ENCODE results near the gene EIF4G2.

Gene EIF4G2

GRCh38 chr11:10749476-10749875 is 59.2 kb downstream of the EIF4G2 start:
- H4K20me1 ChIP-seq (ENCODE audit: control insufficient read depth, insufficient read depth, low read depth, low read length) = no peaks in the 10 kb centered on the region
- peaks cover 14% of the 10 kb centered on the region for H3K4me1 ChIP-seq (ENCODE audit: control insufficient read depth, low read length)
- TF ChIP-seq CTCF (IDR thresholded peaks at IDR 0.05; ENCODE audit: low read depth, low read length, poor library complexity, severe bottlenecking) (no peak), EZH2phosphoT487 (IDR thresholded peaks at IDR 0.05; ENCODE audit: borderline replicate concordance, low read length) (no peak)
- peaks cover 23% of the 10 kb centered on the region for H3K36me3 ChIP-seq (ENCODE audit: control insufficient read depth, low read length)
- H3K9me3 ChIP-seq (ENCODE audit: control insufficient read depth, insufficient read depth, low read length) = no peaks in the 10 kb centered on the region
- no peaks in the 10 kb centered on the region for H3K27me3 ChIP-seq (ENCODE audit: control insufficient read depth, low read length)
- H3K4me3 ChIP-seq (ENCODE audit: low read length) = no peak overlapping the region
- no peak overlapping the region for H3K27ac ChIP-seq (ENCODE audit: low read depth, low read length)
- H3K4me2 ChIP-seq (ENCODE audit: low read length) = no peak overlapping the region
- H3K79me2 ChIP-seq (ENCODE audit: control insufficient read depth, low read length) = peaks cover 27% of the 10 kb centered on the region
- peaks cover 14% of the 10 kb centered on the region for H3F3A ChIP-seq (ENCODE audit: control insufficient read depth, insufficient read depth)
- no peaks in the 10 kb centered on the region for H3K9me2 ChIP-seq (replicated peaks; ENCODE audit: control insufficient read depth, low read length)

GRCh38 chr11:10747733-10748132 is 61.0 kb downstream of the EIF4G2 start:
- Histone ChIP-seq H3K4me3 (ENCODE audit: low read length) (no peak overlapping the region), H3K9me2 (replicated peaks; ENCODE audit: control insufficient read depth, low read length) (no peaks in the 10 kb centered on the region), H3K4me2 (ENCODE audit: low read length) (no peak overlapping the region), H3K79me2 (ENCODE audit: control insufficient read depth, low read length) (peaks cover 22% of the 10 kb centered on the region), H3F3A (ENCODE audit: control insufficient read depth, insufficient read depth) (peaks cover 14% of the 10 kb centered on the region), H3K27ac (ENCODE audit: low read depth, low read length) (no peak overlapping the region), H3K4me1 (ENCODE audit: control insufficient read depth, low read length) (peaks cover 14% of the 10 kb centered on the region), H3K27me3 (ENCODE audit: control insufficient read depth, low read length) (no peaks in the 10 kb centered on the region), H4K20me1 (ENCODE audit: control insufficient read depth, insufficient read depth, low read depth, low read length) (no peaks in the 10 kb centered on the region), H3K9me3 (ENCODE audit: control insufficient read depth, insufficient read depth, low read length) (no peaks in the 10 kb centered on the region), H3K36me3 (ENCODE audit: control insufficient read depth, low read length) (peaks cover 8% of the 10 kb centered on the region)
- TF ChIP-seq EZH2phosphoT487 (IDR thresholded peaks at IDR 0.05; ENCODE audit: borderline replicate concordance, low read length) = no peak
- no peak for TF ChIP-seq CTCF (IDR thresholded peaks at IDR 0.05; ENCODE audit: low read depth, low read length, poor library complexity, severe bottlenecking)
